OCI-LY7 (cell line): ENCODE results near the gene VAPB. TPM values are rescaled to one million over a fixed set of nuclear protein-coding genes. Genes with fewer than 3 reads are reported as not detected.

Experiments used
- BruUV-seq: library from RNA; stranded (reverse); fragments of 400-500 nt; replicated peaks from 2 replicates; lab custom pipeline; 2021; lab: Mats Ljungman, UMichigan
- CTCF ChIA-PET: fragments of 300-600 bp; sonication (Branson Sonifier 250); formaldehyde crosslinking; loops from one replicate; lab custom pipeline; 2022; ENCODE audit warnings: antibody characterized with exemption; ENCODE audit not compliant: unreplicated experiment; lab: Charles Lee
- POLR2A ChIA-PET: fragments of 300-600 bp; sonication (Branson Sonifier 250); formaldehyde crosslinking; loops from one replicate; lab custom pipeline; 2022; ENCODE audit warnings: antibody characterized with exemption; lab: Charles Lee
- DNase-seq: peaks from one replicate; pipeline ENCODE4 v3.0.0-alpha.2; 2015; ENCODE audit warnings: low spot score
- H2AFZ ChIP-seq: fragments of 200-600 bp; sonication (generic), shearing (Covaris generic); 2 replicates; pipeline ENCODE4 v1.6.1; 2014; ENCODE audit warnings: mild to moderate bottlenecking, antibody characterized with exemption, low read length, moderate library complexity
- H3K27ac ChIP-seq: fragments of 200-600 bp; sonication (generic); 2 replicates; pipeline ENCODE4 v1.5.1; 2014; ENCODE audit warnings: mixed run types, low read depth, mild to moderate bottlenecking, moderate library complexity, low read length, inconsistent platforms; ENCODE audit not compliant: poor library complexity, severe bottlenecking
- H3K36me3 ChIP-seq: fragments of 200-600 bp; sonication (generic); 2 replicates; pipeline ENCODE4 v1.6.1; 2014; ENCODE audit warnings: mild to moderate bottlenecking, antibody characterized with exemption, low read length, moderate library complexity, mixed read lengths; ENCODE audit not compliant: insufficient read depth
- H3K4me1 ChIP-seq: fragments of 200-600 bp; sonication (generic); 2 replicates; pipeline ENCODE4 v1.5.1; 2014; ENCODE audit warnings: mild to moderate bottlenecking, low read length; ENCODE audit not compliant: insufficient read depth, poor library complexity, severe bottlenecking
- H3K4me2 ChIP-seq: fragments of 200-600 bp; sonication (generic); 2 replicates; pipeline ENCODE4 v1.6.1; 2014; ENCODE audit warnings: mild to moderate bottlenecking, low read length
- H3K4me3 ChIP-seq: fragments of 200-600 bp; sonication (generic); 2 replicates; pipeline ENCODE4 v1.5.1; 2014; ENCODE audit warnings: mild to moderate bottlenecking, low read depth, low read length; ENCODE audit not compliant: poor library complexity, severe bottlenecking
- H3K79me2 ChIP-seq: fragments of 200-600 bp; sonication (generic); 2 replicates; pipeline ENCODE4 v1.6.1; 2016; ENCODE audit warnings: low read depth, mild to moderate bottlenecking, low read length, moderate library complexity, mixed read lengths; ENCODE audit not compliant: insufficient read depth
- H3K9me2 ChIP-seq: fragments of 200-600 bp; sonication (generic); 2 replicates; pipeline ENCODE4 v1.6.1; 2016; ENCODE audit warnings: mild to moderate bottlenecking, low read length, mixed read lengths; ENCODE audit not compliant: insufficient read depth
- H3K9me3 ChIP-seq: fragments of 200-600 bp; sonication (generic); 2 replicates; pipeline ENCODE4 v1.6.1; 2014; ENCODE audit warnings: mild to moderate bottlenecking, mixed run types, low read length, mixed read lengths
- H4K20me1 ChIP-seq: fragments of 200-600 bp; sonication (generic); 2 replicates; pipeline ENCODE4 v1.6.1; 2014; ENCODE audit warnings: mild to moderate bottlenecking, antibody characterized with exemption, low read length, moderate library complexity, mixed read lengths; ENCODE audit not compliant: insufficient read depth
- CTCF ChIP-seq: fragments of 200-600 bp; sonication (generic); conservative IDR thresholded peaks from 2 replicates; pipeline ENCODE4 v1.5.1; 2014; ENCODE audit warnings: mild to moderate bottlenecking, antibody characterized with exemption, low read length, moderate library complexity, mixed read lengths
- EZH2phosphoT487 ChIP-seq: fragments of 200-600 bp; sonication (generic); IDR thresholded peaks from 2 replicates; pipeline ENCODE4 v1.6.1; 2018; ENCODE audit warnings: low read depth, borderline replicate concordance, mild to moderate bottlenecking, mixed run types, antibody characterized with exemption, low read length, moderate library complexity, mixed read lengths
- intact Hi-C: fragments of 100-400 bp; cut with micrococcal nuclease; formaldehyde crosslinking; loops from one replicate; pipeline ENCODE4 v1.10.0; 2022; ENCODE audit not compliant: unreplicated experiment
- total RNA-seq, 2 experiments: library from RNA; depleted of rRNA in 1 of 2; stranded (reverse); fragments of >200 nt in 1 of 2; shearing (Covaris generic) in 1 of 2; gene quantifications; 2 replicates each; pipeline ENCODE4 v1.2.3, GENCODE V29; 2014 to 2022

VAPB gene
- total RNA-seq, 2 experiments from 2014 or later, result 13.3 to 43.2 TPM

GRCh38 chr20:58494923-58495622 lies 106.0 kb downstream of the VAPB start:
- intact Hi-C loops, result no loop called here
- CTCF ChIA-PET, result no interaction called here
- POLR2A ChIA-PET, result no interaction called here

DNA sequence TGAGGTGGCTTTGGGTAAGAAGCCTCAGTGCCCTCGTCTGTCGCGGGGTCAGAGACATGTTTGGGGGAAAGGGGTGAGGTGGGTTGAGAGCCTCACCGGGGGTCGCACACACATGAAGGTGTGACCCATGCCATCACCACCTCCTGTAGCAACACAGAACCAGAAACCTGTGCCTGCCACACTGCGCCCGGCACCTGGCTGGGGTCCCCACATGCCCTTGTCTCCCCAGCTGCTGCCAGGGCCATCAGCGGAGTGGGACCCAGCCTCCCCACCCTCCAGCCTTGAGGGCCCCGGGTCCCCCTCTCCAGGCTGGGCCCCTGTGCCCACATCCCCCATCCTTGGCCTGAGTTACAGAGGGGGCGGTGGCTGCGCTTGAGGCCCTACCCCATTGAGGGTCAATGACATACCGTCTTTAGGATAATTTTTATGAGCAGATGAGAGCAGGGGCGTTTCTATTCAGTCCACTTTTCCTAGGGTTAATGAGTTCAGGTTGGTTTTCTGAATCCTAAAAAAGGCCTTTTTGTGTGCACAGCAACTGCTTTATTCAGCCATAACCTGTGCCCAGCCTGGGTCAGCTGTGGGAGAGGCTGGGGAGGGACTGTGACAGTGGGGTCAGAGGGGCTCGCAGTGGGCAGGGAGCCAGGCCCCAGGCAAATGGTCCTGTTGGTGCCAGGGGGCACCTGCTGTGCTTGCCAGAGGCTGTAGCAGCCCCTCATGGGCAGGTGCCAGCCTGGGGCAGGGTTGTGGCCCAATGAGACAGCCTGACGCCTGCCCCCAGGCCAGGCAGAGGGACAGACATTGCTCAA lies 106.8 kb downstream of the VAPB start:
- DNase-seq, result no peak
- H3K4me3 ChIP-seq, result no peak overlapping the region
- ChIA-PET POLR2A (no interaction called here), CTCF (no interaction called here)
- TF ChIP-seq CTCF (no peak), EZH2phosphoT487 (no peak)
- H3K4me2 ChIP-seq, result no peak overlapping the region
- peaks cover 6% of the 10 kb centered on the region for H3K4me1 ChIP-seq
- H3K36me3 ChIP-seq, result no peaks in the 10 kb centered on the region
- no peaks in the 10 kb centered on the region for H4K20me1 ChIP-seq
- intact Hi-C loops, result no loop called here
- H2AFZ ChIP-seq, result no peak overlapping the region
- no peaks in the 10 kb centered on the region for H3K79me2 ChIP-seq
- no TSS peak for BruUV-seq
- H3K27ac ChIP-seq, result no peak overlapping the region
- no peaks in the 10 kb centered on the region for H3K9me3 ChIP-seq
- H3K9me2 ChIP-seq, result no peaks in the 10 kb centered on the region

More at GRCh38 chr20:58494923-58495622, 106.0 kb downstream of the VAPB start:
- BruUV-seq, result no TSS peak
- no peaks in the 10 kb centered on the region for H3K79me2 ChIP-seq
- no peaks in the 10 kb centered on the region for H3K36me3 ChIP-seq
- peaks cover 6% of the 10 kb centered on the region for H3K4me1 ChIP-seq
- H3K9me3 ChIP-seq, result no peaks in the 10 kb centered on the region
- H2AFZ ChIP-seq, result no peak overlapping the region
- no peak overlapping the region for H3K4me2 ChIP-seq
- H4K20me1 ChIP-seq, result no peaks in the 10 kb centered on the region
- no peak for DNase-seq
- TF ChIP-seq EZH2phosphoT487, result no peak
- TF ChIP-seq CTCF, result no peak
- H3K9me2 ChIP-seq, result no peaks in the 10 kb centered on the region
- no peak overlapping the region for H3K4me3 ChIP-seq
- H3K27ac ChIP-seq, result no peak overlapping the region

DNA sequence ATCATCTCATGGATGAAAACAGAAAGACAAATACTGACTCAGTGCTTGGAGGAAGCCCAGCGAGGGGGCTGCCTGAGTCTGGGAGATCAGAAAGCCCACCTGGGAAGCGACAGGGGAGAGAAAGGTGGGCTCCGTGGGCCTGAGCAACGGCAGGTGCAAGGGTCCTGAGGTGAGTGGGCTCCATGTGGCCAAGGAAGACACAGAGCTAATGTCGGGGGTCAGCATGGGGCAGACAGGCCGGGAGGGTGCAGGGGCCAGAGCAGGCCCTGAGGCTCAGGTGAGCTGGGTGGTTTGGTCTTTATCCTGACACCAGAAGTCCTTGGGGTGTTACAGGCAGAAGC lies 107.4 kb downstream of the VAPB start:
- Histone ChIP-seq H3K4me3 (no peak overlapping the region), H3K4me2 (no peak overlapping the region), H4K20me1 (no peaks in the 10 kb centered on the region), H3K36me3 (no peaks in the 10 kb centered on the region), H3K79me2 (no peaks in the 10 kb centered on the region), H3K9me3 (no peaks in the 10 kb centered on the region), H3K4me1 (peaks cover 6% of the 10 kb centered on the region), H2AFZ (no peak overlapping the region), H3K9me2 (no peaks in the 10 kb centered on the region), H3K27ac (no peak overlapping the region)
- no TSS peak for BruUV-seq
- no peak for TF ChIP-seq CTCF
- no peak for TF ChIP-seq EZH2phosphoT487
- POLR2A ChIA-PET, result no interaction called here
- CTCF ChIA-PET, result no interaction called here
- no peak for DNase-seq
- intact Hi-C loops, result no loop called here
